Femur (tissue), 1 donor: ENCODE measurements around the gene PRKAR1B.
A peak's percentile ranks its signal among the peaks of the same experiment; 100 is the strongest.

Experiments
- DNase-seq: peaks from one replicate; pipeline ENCODE4 v3.0.0-alpha.2; 2017

Gene PRKAR1B

DNA sequence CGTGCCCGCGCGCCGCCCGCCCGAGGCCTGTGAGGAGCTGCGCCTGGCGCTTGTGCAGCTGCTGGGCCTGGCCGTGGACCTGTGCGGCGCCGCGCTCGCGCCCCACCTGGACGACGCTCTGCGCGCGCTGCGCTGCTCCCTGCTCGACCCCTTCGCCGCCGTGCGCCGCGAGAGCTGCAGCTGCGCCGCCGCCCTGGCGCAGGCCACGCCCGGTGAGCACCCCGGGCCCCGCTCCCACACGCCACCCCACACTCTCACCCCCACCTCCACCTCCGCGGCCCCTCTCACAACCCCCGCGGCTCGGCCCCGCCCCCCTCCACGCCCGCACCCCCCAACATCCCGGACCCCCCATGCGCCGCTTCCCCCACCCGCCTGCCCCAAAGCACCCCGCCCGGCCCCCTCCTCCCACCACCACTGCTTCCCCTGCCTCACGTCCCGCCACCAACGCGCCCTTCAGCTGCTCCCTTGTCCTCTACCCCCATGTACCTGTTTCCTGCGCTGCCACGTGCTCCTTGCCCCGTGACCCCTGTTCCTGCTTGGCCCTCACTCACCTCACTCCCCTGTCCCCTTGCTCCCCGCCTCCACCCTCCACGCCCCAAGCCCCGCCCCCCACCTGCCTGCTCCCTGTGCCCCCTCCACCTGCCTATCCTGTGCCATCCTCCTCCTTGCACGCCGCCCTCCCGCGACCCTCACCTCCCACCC, at the start of gene PRKAR1B:
Gene PRKAR1B, minus strand, starts transcription at position 178 of the 702 bp plus-strand sequence. CDS start 15,776 bp downstream, outside the sequence.
- no peak for DNase-seq

DNA sequence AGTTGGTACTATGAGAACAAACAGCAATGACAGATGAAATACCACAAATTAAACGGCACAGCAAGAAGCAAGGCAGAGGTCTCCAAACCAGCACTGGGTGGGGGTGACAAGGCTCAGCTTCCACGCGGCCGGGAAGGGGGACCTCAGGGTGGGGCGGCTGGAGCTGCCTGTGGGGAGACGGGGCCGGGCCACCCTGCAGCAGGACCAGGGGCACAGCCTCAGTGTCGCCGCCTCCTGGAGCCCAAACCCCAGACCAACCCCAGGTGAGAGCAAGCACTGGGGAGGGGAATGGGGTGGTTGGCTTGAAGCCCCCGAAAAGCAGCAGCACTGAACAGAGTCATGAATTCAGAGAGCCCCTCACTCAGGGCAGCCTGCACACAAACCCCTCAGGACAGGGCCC, 49.3 kb upstream of the PRKAR1B start:
- no peak for DNase-seq

DNA sequence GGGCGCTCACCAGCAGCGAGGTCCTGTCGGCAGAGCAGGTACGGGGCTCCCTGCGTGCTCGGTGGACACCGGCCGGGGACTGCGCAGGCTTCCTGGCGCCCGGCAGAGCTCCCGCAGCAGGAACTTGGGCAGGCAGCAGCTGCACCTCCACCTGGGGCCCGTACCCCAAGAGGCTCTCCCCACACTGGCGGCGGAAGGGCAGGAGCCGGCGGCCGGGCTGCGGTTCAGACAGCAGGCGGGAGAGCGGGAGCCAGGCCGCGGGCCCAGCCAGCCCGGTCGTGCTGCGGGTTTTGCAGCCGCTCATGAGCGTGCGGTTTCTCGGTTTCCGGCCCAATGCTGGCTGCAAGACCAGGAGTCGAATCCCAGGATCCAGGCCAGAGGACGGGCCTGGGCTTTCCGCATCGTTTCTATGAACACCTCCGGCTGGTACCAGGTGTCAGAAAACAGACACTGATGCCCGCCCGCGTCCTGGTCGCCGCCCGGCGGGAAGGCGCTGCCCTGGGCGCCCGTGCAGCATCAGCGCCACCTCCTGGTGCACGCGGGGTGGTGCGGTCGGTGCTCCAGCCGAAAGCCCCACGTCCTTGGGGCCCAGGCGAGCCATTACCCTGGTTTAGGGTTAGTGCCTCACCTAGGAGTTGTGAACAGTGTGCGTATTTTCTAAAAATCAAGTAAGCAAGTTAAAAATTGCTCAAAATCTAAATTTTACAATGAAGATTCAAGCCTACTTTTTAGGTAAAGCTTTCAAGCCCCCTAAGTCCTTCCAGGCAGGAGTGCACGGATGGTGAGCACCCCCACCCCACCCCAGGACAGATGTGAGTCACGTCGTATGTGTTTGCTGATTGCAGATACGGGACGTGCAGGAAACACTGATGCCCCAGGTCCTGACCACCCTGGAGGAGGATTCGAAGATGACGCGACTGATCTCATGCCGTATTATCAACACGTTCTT, 47.4 kb upstream of the PRKAR1B start:
- DNase-seq: peak; percentile 76

DNA sequence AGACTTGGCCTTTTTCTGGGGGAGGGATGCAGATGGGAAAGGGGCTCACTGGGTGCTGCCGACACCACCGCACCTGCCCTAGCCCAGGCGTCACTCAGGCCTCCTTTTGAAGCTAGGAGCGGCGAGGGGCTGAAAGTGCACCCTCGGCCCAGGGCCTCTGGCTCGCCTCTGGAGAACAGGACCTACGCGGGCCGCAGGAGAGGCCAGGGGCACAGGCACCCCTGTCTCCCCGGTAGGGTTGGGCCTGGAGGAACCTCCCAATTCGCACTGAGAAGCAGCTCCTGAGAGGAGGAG, 46.5 kb upstream of the PRKAR1B start:
- DNase-seq: no peak

DNA sequence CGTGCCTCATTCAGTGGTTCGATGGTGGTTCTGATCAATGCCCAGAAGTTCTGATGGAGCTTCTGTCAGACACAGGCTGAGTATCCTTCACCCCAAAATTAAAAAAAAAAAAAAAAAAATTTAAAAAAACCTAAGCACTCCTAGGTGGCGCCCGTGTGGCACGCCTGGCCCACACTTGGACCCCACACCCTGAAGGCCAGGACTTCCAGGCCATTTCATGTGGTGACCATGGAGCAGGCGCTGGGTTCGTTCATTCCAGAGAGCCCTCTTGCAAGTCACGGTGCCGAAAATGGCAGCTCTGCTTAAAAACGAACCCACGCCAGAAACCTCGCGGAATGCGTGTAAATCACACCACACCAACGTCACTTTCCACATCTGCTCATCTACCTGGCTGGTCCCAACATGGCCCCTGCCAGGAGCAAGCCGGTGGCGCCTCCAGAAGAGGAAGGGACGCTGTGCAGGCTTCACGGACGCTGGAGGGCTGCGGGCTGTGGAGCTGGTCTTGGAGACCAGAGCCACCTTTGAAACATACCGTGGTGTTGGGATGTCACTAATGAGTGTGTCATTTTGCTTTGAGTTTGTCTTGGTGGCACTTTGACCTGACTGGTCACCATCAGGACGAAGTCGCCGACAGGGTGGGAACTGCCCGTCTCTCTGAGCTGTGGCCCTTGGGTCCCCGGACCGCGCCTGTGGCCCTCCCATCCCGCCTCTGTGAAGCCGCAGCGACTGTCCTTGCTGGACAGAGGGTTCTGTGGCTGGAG, 46.0 kb upstream of the PRKAR1B start:
- DNase-seq: no peak

DNA sequence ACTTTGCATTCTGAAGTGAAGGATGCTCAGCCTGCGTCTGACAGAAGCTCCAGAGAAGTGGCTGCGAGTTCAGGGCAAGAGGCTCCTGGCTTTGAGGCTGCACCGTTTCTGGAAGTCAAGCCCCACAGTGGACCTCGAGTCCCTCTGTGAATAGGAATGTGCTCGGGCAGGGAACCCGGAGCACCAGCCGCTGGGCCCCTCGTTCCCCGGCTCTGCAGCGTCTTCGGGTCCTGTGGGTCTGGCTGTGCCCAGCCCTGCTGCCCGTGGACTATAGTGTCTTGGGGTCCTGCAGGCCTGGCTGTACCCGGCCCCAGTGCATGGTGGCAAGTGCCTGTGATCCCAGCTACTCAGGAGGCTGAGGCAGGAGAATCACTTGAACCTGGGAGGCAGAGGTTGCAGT, 45.3 kb upstream of the PRKAR1B start:
- DNase-seq: no peak

DNA sequence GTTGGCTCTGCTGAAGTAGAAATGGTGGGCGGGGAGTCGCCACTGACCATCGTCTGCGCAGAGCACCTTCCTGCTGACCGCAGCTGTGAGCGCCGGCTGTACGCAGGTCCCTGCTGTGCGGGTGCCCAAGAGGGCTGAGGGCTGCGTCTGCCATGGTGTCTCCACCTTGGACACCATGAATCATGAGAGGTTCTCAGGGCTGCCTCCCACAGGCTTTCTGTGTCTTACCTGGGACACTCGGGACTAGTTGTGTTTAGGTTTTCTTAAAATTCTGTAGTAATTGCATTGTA, 44.9 kb upstream of the PRKAR1B start:
- no peak for DNase-seq

DNA sequence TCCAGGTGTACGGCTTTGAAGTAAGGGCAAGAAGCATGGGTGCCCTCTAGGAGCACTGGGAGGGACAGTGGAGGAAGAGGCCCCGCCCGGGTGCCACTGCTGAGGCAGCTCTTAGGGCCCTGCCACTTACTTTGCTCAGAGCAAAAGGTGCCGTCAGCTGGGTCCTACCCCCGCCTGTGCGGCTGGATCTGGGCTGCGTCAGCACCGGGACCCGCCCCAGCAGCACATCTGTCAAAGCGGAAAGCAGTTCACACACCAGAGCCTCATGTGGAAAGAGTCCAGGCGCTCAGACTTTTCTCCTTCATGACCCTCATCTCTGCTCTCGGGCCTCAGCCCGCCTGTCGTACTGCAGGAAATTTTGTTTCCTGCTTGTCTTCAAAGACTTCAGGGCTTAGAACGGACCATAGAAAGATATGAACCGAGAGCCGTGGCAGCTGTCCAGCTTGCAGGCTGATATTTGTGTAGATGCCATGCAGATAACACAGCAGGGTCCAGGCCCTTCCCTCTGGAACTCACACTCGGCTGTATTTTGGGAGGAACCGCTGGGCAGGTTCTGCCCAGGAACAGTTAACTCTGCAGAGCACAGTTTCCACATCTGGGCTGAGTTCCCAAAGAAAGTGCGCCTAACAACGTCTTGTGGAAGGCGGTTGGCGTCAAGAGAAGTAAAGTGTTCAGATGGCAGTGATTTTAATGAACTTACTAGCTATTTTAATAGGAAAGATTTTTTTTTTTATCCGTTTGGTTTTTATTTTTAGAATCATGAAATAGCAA, 44.3 kb upstream of the PRKAR1B start:
- peak; percentile 85 for DNase-seq

DNA sequence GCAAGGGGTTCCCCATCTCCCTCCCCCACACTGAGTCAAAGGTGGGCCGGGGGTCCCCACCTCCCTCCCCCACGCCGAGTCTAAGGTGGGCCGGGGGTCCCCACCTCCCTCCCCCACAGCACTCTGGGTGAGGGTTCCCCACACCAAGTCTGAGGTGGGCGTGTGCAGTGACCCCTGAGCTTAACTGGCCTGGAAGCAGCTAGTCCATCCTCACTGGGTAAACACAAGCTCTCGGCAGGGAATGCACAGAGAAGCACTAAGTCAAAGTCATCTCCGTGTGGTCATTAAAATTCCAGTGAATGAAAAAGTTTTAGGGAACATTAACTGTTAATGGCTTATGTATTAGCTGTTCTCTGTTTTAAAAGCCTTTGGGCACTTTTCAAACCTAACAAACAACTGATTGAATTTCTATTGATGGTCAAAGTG, 43.7 kb upstream of the PRKAR1B start:
- DNase-seq: no peak

DNA sequence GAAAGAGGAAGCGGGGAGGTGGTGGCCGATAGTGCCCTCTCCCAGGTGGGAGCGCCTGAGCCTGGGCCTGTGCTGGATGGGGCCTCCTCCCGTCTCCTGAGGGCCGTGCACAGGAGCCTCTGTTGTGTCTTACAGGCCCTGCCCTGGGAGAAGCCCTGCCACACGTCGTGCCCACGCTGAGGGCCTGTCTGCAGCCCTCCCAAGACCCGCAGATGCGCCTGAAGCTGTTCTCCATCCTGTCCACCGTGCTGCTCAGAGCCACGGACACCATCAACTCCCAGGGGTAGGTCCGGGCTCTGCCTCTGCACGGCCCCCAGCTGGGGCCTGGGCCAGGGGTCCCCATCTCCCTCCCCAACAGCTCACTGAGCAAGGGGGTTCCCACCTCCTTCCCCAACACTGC, 43.3 kb upstream of the PRKAR1B start:
- no peak for DNase-seq

DNA sequence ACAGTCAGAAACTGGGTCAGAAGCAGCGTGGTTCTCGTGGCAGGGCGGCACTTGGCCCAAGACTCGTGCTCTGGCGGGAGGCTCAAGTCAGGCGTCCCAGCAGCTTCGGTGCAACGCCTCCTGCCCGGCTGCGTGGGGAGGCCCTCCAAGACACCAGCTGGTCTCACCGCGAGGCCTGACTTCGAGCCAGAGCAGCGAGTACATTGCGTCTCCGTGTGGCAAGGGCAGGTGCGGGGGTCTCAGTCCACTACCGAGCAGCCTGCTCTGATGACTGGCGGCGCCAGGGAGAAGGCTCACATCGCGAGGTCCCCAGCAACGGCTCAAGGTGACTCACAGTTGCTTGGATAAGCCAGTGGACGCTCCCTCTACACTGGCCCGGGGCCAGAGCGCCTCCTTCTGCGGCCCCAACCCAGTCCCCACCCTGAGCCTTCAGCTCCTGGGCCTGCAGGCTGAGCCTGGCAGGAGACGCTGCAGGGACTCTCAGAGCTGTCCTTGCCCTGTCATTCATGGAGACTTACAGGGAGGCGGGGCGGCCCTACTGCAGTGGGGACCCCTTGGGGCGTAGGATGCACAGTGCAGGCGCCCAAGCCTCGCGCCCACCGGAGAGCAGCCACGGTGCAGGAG, 41.9 kb upstream of the PRKAR1B start:
- peak; percentile 72 for DNase-seq

DNA sequence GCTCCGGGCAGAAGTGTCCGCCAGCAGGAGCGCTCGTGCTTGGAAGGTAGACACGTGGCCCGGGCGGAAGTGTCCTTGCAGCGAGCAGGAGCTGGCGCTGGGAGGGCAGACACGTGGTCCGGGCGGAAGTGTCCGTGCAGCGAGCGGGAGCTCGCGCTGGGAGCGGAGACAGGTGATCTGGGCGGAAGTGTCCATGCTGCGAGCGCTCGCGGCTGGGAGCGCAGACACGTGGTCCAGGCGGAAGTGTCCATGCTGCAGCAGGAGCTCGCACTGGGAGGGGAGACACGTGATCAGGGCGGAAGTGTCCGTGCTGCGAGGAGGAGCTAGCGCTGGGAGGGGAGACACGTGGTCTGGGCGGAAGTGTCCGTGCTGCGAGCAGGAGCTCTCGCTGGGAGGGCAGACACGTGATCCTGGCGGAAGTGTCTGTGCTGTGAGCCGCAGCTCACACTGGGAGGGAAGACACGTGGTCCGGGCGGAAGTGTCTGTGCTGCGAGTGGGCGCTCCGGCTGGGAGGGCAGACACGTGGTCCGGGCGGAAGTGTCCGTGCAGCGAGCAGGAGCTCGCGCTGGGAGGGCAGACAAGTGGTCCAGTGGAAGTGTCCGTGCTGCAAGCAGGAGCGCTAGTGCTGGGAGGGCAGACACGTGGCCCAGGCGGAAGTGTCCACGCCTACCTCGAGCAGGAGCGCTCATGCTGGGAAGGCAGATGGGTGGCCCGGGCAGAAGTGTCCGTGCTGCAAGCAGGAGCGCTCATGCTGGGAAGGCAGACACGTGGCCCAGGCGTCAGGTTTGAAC, 41.1 kb upstream of the PRKAR1B start:
- DNase-seq: peak; percentile 22

DNA sequence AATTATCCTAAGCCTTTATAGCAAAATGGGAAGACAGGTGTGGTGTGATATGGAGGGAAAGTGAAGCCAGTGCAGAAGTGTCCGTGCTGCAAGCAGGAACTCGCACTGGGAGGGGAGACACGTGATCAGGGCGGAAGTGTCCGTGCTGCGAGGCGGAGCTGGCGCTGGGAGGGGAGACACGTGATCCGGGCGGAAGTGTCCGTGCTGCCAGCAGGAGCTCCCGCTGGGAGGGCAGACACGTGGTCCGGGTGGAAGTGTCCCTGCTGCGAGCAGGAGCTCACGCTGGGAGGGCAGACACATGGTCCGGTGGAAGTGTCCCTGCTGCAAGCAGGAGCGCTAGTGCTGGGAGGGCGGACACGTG, 40.5 kb upstream of the PRKAR1B start:
- DNase-seq: no peak

DNA sequence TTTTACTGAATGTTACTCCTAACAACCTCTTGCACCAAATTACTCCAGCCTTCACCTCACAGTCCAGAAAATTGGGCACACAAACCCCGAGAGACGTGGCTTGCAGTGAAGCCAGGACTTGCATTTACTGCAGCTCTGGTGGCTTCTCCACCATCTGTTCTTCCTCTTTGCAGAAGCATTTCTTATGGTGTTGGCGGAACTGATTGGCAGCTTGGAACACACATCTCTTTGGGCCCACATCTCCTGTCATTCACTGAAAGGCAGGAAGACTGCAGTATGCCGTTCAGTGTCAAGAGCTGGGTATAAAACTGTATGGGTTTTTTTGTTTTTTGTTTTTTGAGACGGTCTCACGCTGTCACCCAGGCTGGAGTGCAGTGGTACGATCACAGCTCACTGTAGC, 38.3 kb upstream of the PRKAR1B start:
- no peak for DNase-seq

DNA sequence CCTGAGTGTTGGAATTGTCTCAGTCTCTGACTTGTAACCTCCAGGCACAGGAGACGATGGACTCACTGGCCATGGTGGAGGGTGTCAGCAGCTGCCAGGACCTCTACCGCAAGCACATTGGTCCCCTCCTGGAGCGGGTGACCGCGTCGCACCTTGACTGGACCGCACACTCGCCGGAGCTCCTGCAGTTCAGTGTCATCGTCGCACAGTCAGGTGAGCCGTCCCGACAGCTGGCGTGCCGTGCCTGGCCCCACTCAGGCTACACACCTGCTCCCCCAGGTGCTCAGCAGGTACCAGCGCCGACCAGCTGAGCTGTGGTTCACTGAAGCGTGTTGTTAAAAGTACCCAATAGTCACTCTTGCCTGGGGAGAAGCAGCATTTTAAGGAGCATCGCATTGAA, 36.7 kb upstream of the PRKAR1B start:
- no peak for DNase-seq

DNA sequence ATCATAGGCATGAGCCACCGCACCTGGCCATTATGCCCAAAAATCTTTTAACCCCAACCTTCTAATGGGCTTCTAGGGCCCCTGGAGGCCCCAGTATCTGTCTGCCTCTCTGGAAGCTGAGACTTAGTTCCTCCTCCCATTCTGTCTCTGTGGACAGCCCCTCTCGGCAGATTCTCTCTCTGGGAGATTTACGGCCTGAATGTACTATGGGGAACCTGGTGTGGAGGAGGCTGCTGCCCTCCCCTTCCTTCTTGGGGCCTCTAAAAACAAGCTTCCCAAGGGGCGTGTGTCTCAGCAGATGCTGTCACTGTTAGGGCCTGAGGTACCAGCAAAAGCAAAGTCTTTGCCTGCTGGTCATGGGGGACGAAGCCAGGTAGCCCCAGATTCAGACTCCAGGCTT, 35.8 kb upstream of the PRKAR1B start:
- no peak for DNase-seq

DNA sequence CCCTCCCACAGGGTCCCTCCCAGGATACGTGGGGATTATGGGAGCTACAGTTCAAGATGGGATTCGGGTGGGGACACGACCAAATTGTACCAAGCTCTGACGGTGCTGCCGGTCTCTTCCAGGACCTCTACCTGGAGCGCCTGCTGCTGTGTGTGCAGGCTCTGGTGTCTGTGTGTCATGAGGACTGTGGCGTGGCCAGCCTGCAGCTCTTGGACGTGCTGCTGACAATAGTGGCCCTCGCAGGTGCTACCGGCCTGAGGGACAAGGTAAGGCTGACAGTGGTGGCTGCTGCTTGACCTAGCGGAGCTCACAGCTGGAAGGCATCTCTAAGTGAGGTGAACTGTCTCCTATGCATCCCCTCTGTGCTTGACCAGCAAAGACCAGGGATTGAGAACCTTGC, 34.5 kb upstream of the PRKAR1B start:
- DNase-seq: no peak

DNA sequence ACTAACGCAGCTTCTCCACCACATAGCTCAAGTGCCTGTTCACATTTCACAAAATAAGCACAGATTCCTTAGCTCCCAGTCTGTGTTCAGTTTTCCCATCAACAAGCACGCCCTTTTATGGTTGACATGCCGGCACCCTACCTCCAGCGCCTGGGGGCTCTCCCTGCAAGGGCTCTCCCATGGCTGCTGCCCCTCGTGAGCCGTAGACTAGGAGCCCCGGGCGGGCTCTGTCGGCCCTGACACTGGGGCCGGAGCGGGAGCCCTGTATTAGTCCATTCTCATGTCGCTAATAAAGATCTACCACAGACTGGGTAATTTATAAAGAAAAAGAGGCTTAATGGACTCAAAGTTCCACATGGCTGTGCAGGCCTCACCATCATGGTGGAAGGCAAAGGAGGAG, 34.0 kb upstream of the PRKAR1B start:
- no peak for DNase-seq

DNA sequence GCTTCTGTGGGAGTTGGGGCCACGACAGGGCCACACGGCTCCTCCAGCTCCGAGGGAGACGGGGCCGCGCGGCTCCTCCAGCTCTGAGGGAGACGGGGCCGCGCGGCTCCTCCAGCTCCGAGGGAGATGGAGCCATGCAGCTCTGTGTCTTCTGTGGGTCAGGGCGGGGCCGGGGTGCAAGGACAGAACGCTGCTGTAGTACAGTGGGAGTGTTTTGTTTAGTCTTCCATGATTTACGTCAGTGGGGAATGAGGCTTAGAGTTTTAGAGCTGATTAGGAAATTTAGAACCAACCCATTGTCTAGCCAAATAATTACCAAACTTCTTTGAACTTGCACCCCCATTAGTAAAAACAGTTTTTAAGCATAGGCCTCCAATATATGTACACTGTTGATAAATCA, 32.9 kb upstream of the PRKAR1B start:
- no peak for DNase-seq

DNA sequence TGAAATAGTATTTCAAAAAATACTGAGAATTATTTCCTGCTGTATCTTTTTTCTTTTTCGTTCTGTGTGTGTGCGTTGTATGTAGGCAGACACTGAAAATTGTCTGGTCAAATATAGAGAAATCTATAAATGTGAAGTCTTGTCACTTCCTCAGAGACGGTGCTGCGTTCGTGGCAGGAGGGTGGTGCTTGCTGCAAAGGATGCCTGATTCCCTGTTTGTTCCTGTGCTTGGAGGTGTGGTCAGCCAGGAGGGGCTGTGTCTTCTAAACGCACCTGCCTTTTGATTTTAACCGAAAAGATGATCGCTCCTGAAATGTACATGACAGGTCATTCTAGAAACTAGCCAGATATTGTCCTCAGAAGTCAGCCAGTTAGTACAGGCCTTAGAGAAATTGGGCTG, 32.5 kb upstream of the PRKAR1B start:
- no peak for DNase-seq

DNA sequence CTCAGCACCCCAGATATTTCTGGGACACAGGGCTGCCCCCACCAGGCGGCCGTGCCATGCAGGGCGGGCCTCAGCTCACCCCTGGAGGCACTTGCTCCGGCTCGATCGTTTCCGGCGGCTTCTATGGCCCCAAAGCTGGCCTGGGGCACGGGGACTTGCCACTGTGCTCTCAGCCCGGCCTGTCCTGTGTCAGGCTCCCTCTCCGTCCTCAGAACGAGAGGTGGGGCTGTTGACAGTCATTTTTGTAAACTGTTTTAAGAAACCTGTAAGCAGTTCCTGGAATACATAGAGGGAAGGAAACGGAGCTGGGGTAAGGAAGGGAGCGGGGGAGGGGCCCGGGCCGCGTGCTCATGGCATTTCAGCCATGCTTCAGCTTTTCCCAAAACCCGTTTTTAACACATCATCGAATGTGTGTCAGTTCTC, 30.7 kb upstream of the PRKAR1B start:
- DNase-seq: no peak
